Astrocyte (in vitro differentiated cells and primary cell): ENCODE measurements around the gene SH2D4B.

Source experiments
- EZH2 ChIP-seq: IDR thresholded peaks from 2 replicates; pipeline ENCODE4 v1.6.1; 2012; ENCODE audit warnings: mild to moderate bottlenecking, low read length, inconsistent platforms; ENCODE audit not compliant: insufficient read depth
- TF ChIP-seq, protein P1 (sequence below): IDR thresholded peaks from 2 replicates; pipeline ENCODE4 v1.5.1; 2011; ENCODE audit warnings: low read depth, mild to moderate bottlenecking, inconsistent platforms, low read length, moderate library complexity; ENCODE audit not compliant: insufficient read depth

GRCh38 chr10:80540618-80540980, 2.9 kb downstream of the SH2D4B start:
- TF ChIP-seq, protein P1, sequence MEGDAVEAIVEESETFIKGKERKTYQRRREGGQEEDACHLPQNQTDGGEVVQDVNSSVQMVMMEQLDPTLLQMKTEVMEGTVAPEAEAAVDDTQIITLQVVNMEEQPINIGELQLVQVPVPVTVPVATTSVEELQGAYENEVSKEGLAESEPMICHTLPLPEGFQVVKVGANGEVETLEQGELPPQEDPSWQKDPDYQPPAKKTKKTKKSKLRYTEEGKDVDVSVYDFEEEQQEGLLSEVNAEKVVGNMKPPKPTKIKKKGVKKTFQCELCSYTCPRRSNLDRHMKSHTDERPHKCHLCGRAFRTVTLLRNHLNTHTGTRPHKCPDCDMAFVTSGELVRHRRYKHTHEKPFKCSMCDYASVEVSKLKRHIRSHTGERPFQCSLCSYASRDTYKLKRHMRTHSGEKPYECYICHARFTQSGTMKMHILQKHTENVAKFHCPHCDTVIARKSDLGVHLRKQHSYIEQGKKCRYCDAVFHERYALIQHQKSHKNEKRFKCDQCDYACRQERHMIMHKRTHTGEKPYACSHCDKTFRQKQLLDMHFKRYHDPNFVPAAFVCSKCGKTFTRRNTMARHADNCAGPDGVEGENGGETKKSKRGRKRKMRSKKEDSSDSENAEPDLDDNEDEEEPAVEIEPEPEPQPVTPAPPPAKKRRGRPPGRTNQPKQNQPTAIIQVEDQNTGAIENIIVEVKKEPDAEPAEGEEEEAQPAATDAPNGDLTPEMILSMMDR: no peak
- TF ChIP-seq EZH2: no peak
